GM18519 (cell line): ENCODE data around the gene SMG6.
A peak's percentile ranks its signal among the peaks of the same experiment; 100 is the strongest.

Source experiments
- ATAC-seq: cut with Tn5 transposase; IDR thresholded peaks from one replicate; pipeline ENCODE4 v1.9.1; 2021; ENCODE audit warnings: mild to moderate bottlenecking, moderate library complexity; ENCODE audit not compliant: unreplicated experiment, low FRiP score

The SMG6 gene

GRCh38 chr17:2237950-2238349 is 65.6 kb downstream of the SMG6 start:
- no peak for ATAC-seq

GRCh38 chr17:2237521-2237921 is 66.1 kb downstream of the SMG6 start:
- no peak for ATAC-seq

- ATAC-seq = no peak
These were observed 67.7 kb downstream of the SMG6 start for GRCh38 chr17:2235792-2236366.

GRCh38 chr17:2235265-2235664 is 68.3 kb downstream of the SMG6 start:
- no peak for ATAC-seq

- no peak for ATAC-seq
These were observed 70.1 kb downstream of the SMG6 start for GRCh38 chr17:2233441-2233947.

- ATAC-seq = no peak
These were observed 71.3 kb downstream of the SMG6 start for GRCh38 chr17:2232244-2232638.

GRCh38 chr17:2230877-2231276 is 72.7 kb downstream of the SMG6 start:
- ATAC-seq = no peak

- ATAC-seq = no peak
These were observed 76.4 kb downstream of the SMG6 start for GRCh38 chr17:2227025-2227699.

GRCh38 chr17:2223617-2223927 is 80.0 kb downstream of the SMG6 start:
- ATAC-seq = no peak

- ATAC-seq = no peak
These were observed 80.5 kb downstream of the SMG6 start for GRCh38 chr17:2222901-2223616.

- no peak for ATAC-seq
These were observed 81.3 kb downstream of the SMG6 start for GRCh38 chr17:2222301-2222700.

- no peak for ATAC-seq
These were observed 85.2 kb downstream of the SMG6 start for GRCh38 chr17:2218426-2218825.

- peak; percentile 55 for ATAC-seq
These were observed 87.8 kb downstream of the SMG6 start for GRCh38 chr17:2215616-2216364.

GRCh38 chr17:2214929-2215615 is 88.5 kb downstream of the SMG6 start:
- no peak for ATAC-seq

- ATAC-seq = no peak
These were observed 89.3 kb downstream of the SMG6 start for GRCh38 chr17:2214047-2214928.

GRCh38 chr17:2213291-2213960 is 90.2 kb downstream of the SMG6 start:
- no peak for ATAC-seq

GRCh38 chr17:2212400-2212981 is 91.1 kb downstream of the SMG6 start:
- no peak for ATAC-seq

GRCh38 chr17:2211661-2212399 is 91.8 kb downstream of the SMG6 start:
- ATAC-seq = no peak
